HCT116 (cell line): ENCODE results near the gene SND1. TPM values are rescaled to one million over a fixed set of nuclear protein-coding genes. Genes with fewer than 3 reads are reported as not detected.

Experiments
- ATAC-seq: fragments of 200-7000 bp; cut with Tn5 transposase; 2 replicates; pipeline ENCODE4 v1.9.1; 2020; ENCODE audit warnings: mild to moderate bottlenecking, moderate library complexity
- BruUV-seq: library from RNA; stranded (reverse); fragments of 400-500 nt; replicated peaks from 2 replicates; lab custom pipeline; 2021; lab: Mats Ljungman, UMichigan
- CTCF ChIA-PET: fragments of 300-600 bp; sonication (Branson Sonifier 250); formaldehyde crosslinking; loops from one replicate; lab custom pipeline; 2021; ENCODE audit warnings: antibody characterized with exemption; lab: Charles Lee
- POLR2A ChIA-PET: fragments of 300-600, 350-600 bp; sonication (Branson Sonifier 250); formaldehyde crosslinking; loops from one replicate; lab custom pipeline; 2021; ENCODE audit warnings: antibody characterized with exemption; lab: Charles Lee
- RAD21 ChIA-PET, 2 experiments: fragments of 300-600 bp; sonication (Branson Sonifier 250); formaldehyde crosslinking; loops; one replicate each; lab custom pipeline; 2023; ENCODE audit warnings: low total read pairs in 2 of 2; ENCODE audit not compliant: uncharacterized antibody in 2 of 2, unreplicated experiment in 2 of 2, low non-redundant PET in 1 of 2; lab: Charles Lee
- DNase-seq: peaks from one replicate; pipeline ENCODE4 v3.0.0-alpha.2; 2010; ENCODE audit warnings: low read depth, low spot score
- H2AFZ ChIP-seq: fragments of 200-600 bp; shearing (Covaris generic), sonication (generic); 2 replicates; pipeline ENCODE4 v1.6.1; 2017; ENCODE audit warnings: low read depth, mixed run types, mixed read lengths, antibody characterized with exemption, low read length; ENCODE audit not compliant: poor library complexity, severe bottlenecking
- H3K27ac ChIP-seq: 2 replicates; pipeline ENCODE4 v1.5.1; 2012; ENCODE audit warnings: low read depth, low read length
- H3K27me3 ChIP-seq: fragments of 200-600 bp; sonication (generic); 2 replicates; pipeline ENCODE4 v1.6.1; 2016; ENCODE audit warnings: mixed run types, low read length, mixed read lengths; ENCODE audit not compliant: insufficient read depth
- H3K36me3 ChIP-seq, 2 experiments: fragments of 200-500 bp in 1 of 2; fragments of 200-600 bp in 1 of 2; sonication (Bioruptor generic) in 1 of 2; sonication (generic) in 1 of 2; 2 replicates each; pipeline versions ENCODE4 v1.5.1 to v1.6.1; 2014 to 2016; ENCODE audit warnings: low read length in 2 of 2, inconsistent platforms in 1 of 2, mixed read lengths in 1 of 2, mixed run types in 1 of 2; ENCODE audit not compliant: insufficient read depth in 2 of 2, control insufficient read depth in 1 of 2
- H3K4me1 ChIP-seq, 2 experiments: fragments of 200-600 bp in 1 of 2; sonication (generic) in 1 of 2; 2 replicates each; pipeline versions ENCODE4 v1.5.1 to v1.6.1; 2012 to 2017; ENCODE audit warnings: low read length in 2 of 2, inconsistent platforms in 1 of 2, mild to moderate bottlenecking in 1 of 2, mixed read lengths in 1 of 2, mixed run types in 1 of 2, moderate library complexity in 1 of 2; ENCODE audit not compliant: insufficient read depth in 2 of 2, control insufficient read depth in 1 of 2
- H3K4me2 ChIP-seq: fragments of 200-600 bp; sonication (generic); 2 replicates; pipeline ENCODE4 v1.6.1; 2017; ENCODE audit warnings: mixed run types, low read length, mixed read lengths
- H3K4me3 ChIP-seq, 2 experiments: fragments of 200-600 bp in 1 of 2; sonication (generic) in 1 of 2; replicated peaks in 1 of 2; 2 replicates each; pipeline ENCODE4 v1.5.1; 2011 to 2016; ENCODE audit warnings: low read length in 2 of 2, control low read depth in 1 of 2, low read depth in 1 of 2, mild to moderate bottlenecking in 1 of 2, mixed read lengths in 1 of 2, mixed run types in 1 of 2
- H3K79me2 ChIP-seq: fragments of 200-600 bp; sonication (generic); 2 replicates; pipeline ENCODE4 v1.6.1; 2017; ENCODE audit warnings: mild to moderate bottlenecking, mixed run types, low read length, moderate library complexity, mixed read lengths; ENCODE audit not compliant: insufficient read depth
- H3K9ac ChIP-seq: fragments of 200-600 bp; sonication (generic); 2 replicates; pipeline ENCODE4 v1.6.1; 2016; ENCODE audit warnings: low read length, mixed read lengths
- H3K9me2 ChIP-seq: fragments of 200-600 bp; sonication (generic), shearing (Covaris generic); 2 replicates; pipeline ENCODE4 v1.6.1; 2017; ENCODE audit warnings: mixed run types, mild to moderate bottlenecking, moderate library complexity; ENCODE audit not compliant: insufficient read depth
- H3K9me3 ChIP-seq, 2 experiments: fragments of 200-500 bp in 1 of 2; fragments of 200-600 bp in 1 of 2; sonication (Bioruptor generic) in 1 of 2; sonication (generic) in 1 of 2; 2 replicates each; pipeline ENCODE4 v1.6.1; 2014 to 2017; ENCODE audit warnings: low read length in 2 of 2, mixed read lengths in 2 of 2, inconsistent platforms in 1 of 2, low read depth in 1 of 2, mild to moderate bottlenecking in 1 of 2, mixed run types in 1 of 2, moderate library complexity in 1 of 2; ENCODE audit not compliant: control insufficient read depth in 1 of 2, insufficient read depth in 1 of 2
- H4K20me1 ChIP-seq: fragments of 200-600 bp; sonication (generic), shearing (Covaris generic); 2 replicates; pipeline ENCODE4 v1.6.1; 2017; ENCODE audit warnings: mixed run types, mild to moderate bottlenecking, moderate library complexity; ENCODE audit not compliant: insufficient read depth
- CBX3 ChIP-seq: IDR thresholded peaks from 2 replicates; pipeline ENCODE4 v1.6.1; 2012; ENCODE audit warnings: low read depth
- CEBPB ChIP-seq: IDR thresholded peaks from 2 replicates; pipeline ENCODE4 v1.6.1; 2012; ENCODE audit warnings: low read depth
- EGR1 ChIP-seq: IDR thresholded peaks from 2 replicates; pipeline ENCODE4 v1.6.1; 2012; ENCODE audit warnings: low read depth
- EZH2 ChIP-seq: fragments of 200-600 bp; sonication (generic); IDR thresholded peaks from 2 replicates; pipeline ENCODE4 v1.6.1; 2017; ENCODE audit warnings: antibody characterized with exemption, mixed run types
- POLR2AphosphoS5 ChIP-seq: IDR thresholded peaks from 2 replicates; pipeline ENCODE4 v1.6.1; 2011; ENCODE audit warnings: mild to moderate bottlenecking, low read depth, low read length, moderate library complexity
- TCF7L2 ChIP-seq: IDR thresholded peaks from 2 replicates; pipeline ENCODE4 v1.7.0; 2011; ENCODE audit warnings: borderline replicate concordance, inconsistent platforms; ENCODE audit not compliant: insufficient read depth, insufficient read length; ENCODE audit errors: extremely low read depth
- YY1 ChIP-seq: IDR thresholded peaks from 2 replicates; pipeline ENCODE4 v1.6.1; 2011; ENCODE audit warnings: low read length, low read depth, moderate library complexity, mild to moderate bottlenecking; ENCODE audit not compliant: insufficient replicate concordance; ENCODE audit errors: extremely low read depth
- intact Hi-C: fragments of 100-400 bp; cut with micrococcal nuclease; formaldehyde crosslinking; loops from 2 replicates; pipeline ENCODE4 v1.10.0; 2022
- total RNA-seq: library from RNA; stranded (reverse); gene quantifications from one replicate; pipeline ENCODE4 v1.2.1, GENCODE V29; 2021; ENCODE audit not compliant: unreplicated experiment
- TF ChIP-seq, protein P1 (sequence below): IDR thresholded peaks from 2 replicates; pipeline ENCODE4 v1.6.1; 2011; ENCODE audit warnings: mild to moderate bottlenecking, low read length, moderate library complexity; ENCODE audit not compliant: insufficient replicate concordance; ENCODE audit errors: extremely low read depth

SND1 gene
- total RNA-seq, 1 experiment from 2014 or later, result 169 TPM

DNA sequence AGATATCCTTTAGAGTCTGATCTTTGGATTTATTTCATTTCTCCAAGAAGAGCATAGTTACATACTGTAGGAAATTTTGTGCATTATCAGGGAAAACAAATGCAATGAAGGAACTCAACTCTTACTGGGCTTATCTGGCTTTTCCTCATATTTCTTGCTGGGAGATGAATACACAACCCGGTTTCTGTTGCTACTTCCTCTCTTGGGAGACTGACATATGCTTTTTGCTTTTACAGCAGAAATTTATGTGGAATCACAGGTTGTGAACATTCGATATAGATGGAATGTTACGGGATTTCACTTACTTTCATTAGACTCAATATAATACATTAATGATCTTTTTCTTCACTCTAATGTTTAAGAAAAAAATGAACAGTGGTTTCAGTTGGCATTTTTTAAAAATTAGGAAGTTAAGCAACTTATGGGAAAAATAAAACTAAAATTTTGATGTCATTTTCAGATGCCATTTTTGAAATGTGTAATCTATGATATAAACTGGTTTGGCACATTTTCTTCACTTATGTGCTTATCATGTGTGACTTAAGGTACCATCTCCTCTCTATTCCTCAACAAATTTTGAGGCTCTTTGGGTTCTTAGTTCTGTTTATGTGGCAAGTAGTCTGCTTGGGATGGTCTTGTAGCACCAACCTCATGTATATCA is 7.1 kb downstream of the SND1 start:
- no peak overlapping the region for H2AFZ ChIP-seq
- ATAC-seq, result no peak
- intact Hi-C loops, result no loop called here
- no peak overlapping the region for H3K27ac ChIP-seq
- TF ChIP-seq EZH2 (no peak), CBX3 (no peak), YY1 (no peak), TCF7L2 (no peak), POLR2AphosphoS5 (no peak), EGR1 (no peak), CEBPB (no peak)
- TF ChIP-seq, protein P1, sequence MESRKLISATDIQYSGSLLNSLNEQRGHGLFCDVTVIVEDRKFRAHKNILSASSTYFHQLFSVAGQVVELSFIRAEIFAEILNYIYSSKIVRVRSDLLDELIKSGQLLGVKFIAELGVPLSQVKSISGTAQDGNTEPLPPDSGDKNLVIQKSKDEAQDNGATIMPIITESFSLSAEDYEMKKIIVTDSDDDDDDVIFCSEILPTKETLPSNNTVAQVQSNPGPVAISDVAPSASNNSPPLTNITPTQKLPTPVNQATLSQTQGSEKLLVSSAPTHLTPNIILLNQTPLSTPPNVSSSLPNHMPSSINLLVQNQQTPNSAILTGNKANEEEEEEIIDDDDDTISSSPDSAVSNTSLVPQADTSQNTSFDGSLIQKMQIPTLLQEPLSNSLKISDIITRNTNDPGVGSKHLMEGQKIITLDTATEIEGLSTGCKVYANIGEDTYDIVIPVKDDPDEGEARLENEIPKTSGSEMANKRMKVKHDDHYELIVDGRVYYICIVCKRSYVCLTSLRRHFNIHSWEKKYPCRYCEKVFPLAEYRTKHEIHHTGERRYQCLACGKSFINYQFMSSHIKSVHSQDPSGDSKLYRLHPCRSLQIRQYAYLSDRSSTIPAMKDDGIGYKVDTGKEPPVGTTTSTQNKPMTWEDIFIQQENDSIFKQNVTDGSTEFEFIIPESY, result no peak
- TF ChIP-seq, all 23 proteins: peak for 0
- ChIA-PET RAD21 (no interaction called here), CTCF (no interaction called here), POLR2A (no interaction called here)
- BruUV-seq, result no TSS peak
- Histone ChIP-seq H3K4me1 (peaks cover under 1 to 3% of the 10 kb centered on the region in 2 experiments; a peak in 2 of 4 replicates), H3K9me3 (no peaks in the 10 kb centered on the region), H3K4me2 (no peak overlapping the region), H3K36me3 (peaks cover 27 to 28% of the 10 kb centered on the region in 2 experiments; a peak in 3 of 4 replicates), H3K4me3 (no peak overlapping the region), H4K20me1 (peaks cover 43% of the 10 kb centered on the region; the same call in 1 of the 2 replicates), H3K9me2 (no peaks in the 10 kb centered on the region), H3K9ac (no peak overlapping the region), H3K27me3 (no peaks in the 10 kb centered on the region), H3K79me2 (peaks cover 100% of the 10 kb centered on the region)
- no peak for DNase-seq
